Tibial nerve (tissue), 3 donors: Measurements from ENCODE around the gene CDKL2.

Experiments used
- POLR2A ChIP-seq, 2 donors: fragments of 450-650 bp; IDR thresholded peaks; one replicate each; pipeline ENCODE4 v1.6.1; 2017; ENCODE audit warnings: antibody characterized with exemption in 2 of 2, mild to moderate bottlenecking in 2 of 2, moderate library complexity in 2 of 2
- TF ChIP-seq, protein P1 (sequence below), 5 experiments: fragments of 200-600 bp in 3 of 5; fragments of 450-650 bp in 2 of 5; sonication (generic) in 3 of 5; IDR thresholded peaks; one replicate each; pipeline ENCODE4 v1.5.1; 2016 to 2019; ENCODE audit warnings: antibody characterized with exemption in 5 of 5, mild to moderate bottlenecking in 3 of 5, moderate library complexity in 2 of 5

DNA sequence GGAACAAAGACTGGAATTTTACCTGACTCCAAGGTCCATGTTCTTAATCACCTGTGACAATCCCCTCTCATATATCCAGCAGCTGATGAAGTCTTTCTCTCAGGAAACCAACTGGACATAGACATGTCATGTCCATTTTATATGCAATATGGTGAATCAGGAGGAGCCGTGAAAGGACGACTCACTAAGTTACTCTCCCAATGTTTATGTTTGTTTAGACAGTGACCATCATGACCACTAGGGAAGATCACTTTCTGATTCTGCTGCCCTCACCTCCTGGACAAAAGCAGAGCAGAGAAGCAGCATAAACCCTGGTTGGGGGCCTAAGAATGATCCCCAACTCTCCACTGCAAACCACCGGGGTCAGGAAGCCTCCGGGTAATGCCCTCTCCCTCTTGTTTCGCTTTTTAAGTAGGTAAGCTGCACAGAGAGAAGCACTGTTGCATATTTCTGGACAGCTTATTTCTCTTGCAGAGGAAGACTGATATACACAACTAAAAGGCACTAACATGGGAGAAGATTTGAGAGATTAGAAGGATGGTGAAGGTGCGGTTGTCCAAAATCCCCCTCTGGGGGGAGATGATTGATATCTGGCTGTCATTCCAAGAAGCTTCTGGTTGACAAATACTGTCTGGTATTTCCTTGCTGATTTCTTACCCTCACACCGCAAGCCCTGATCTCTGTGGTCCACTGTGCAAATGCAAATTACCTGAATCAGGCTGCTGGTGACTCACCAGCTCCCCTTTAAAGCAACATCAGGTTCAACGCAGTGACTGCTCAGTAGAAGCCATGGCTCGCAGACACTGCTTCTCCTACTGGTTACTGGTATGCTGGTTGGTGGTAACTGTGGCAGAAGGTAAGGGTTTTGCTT is 74.8 kb downstream of the CDKL2 start, which contains the start of gene ODAPH:
- TF ChIP-seq, protein P1, sequence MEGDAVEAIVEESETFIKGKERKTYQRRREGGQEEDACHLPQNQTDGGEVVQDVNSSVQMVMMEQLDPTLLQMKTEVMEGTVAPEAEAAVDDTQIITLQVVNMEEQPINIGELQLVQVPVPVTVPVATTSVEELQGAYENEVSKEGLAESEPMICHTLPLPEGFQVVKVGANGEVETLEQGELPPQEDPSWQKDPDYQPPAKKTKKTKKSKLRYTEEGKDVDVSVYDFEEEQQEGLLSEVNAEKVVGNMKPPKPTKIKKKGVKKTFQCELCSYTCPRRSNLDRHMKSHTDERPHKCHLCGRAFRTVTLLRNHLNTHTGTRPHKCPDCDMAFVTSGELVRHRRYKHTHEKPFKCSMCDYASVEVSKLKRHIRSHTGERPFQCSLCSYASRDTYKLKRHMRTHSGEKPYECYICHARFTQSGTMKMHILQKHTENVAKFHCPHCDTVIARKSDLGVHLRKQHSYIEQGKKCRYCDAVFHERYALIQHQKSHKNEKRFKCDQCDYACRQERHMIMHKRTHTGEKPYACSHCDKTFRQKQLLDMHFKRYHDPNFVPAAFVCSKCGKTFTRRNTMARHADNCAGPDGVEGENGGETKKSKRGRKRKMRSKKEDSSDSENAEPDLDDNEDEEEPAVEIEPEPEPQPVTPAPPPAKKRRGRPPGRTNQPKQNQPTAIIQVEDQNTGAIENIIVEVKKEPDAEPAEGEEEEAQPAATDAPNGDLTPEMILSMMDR (IDR thresholded peaks at IDR 0.05), result no peak
- TF ChIP-seq POLR2A (IDR thresholded peaks at IDR 0.05), result no peak
